GM12801 (cell line): ENCODE measurements around the gene SPIRE1.

Experiments used
- CTCF ChIP-seq: IDR thresholded peaks from one replicate; pipeline ENCODE4 v1.5.1; 2011; ENCODE audit warnings: control low read depth; ENCODE audit not compliant: insufficient read length; ENCODE audit errors: extremely low read depth

The SPIRE1 gene

GRCh38 chr18:12398625-12399024 lies 259.3 kb downstream of the SPIRE1 start:
- no peak for TF ChIP-seq CTCF

- TF ChIP-seq CTCF, result no peak
These were observed 260.1 kb downstream of the SPIRE1 start for GRCh38 chr18:12397793-12398192.

- TF ChIP-seq CTCF, result no peak
These were observed 260.7 kb downstream of the SPIRE1 start for GRCh38 chr18:12397254-12397653.
